CD8-positive, alpha-beta memory T cell (primary cell): ENCODE data around the gene CTDNEP1. TPM values are rescaled to one million over a fixed set of nuclear protein-coding genes. Genes with fewer than 3 reads are reported as not detected.

Source experiments
- CTCF ChIA-PET: fragments of 350-600 bp; sonication (Branson Sonifier 250); formaldehyde crosslinking; loops from one replicate; lab custom pipeline; 2021; ENCODE audit warnings: antibody characterized with exemption; lab: Charles Lee
- POLR2A ChIA-PET: fragments of 350-600 bp; sonication (Branson Sonifier 250); formaldehyde crosslinking; loops from one replicate; lab custom pipeline; 2021; ENCODE audit warnings: antibody characterized with exemption; lab: Charles Lee
- DNase-seq, 5 donors: peaks; one replicate each; pipeline versions ENCODE4 v3.0.0 to v3.0.0-alpha.2; 2020 to 2022; ENCODE audit warnings: mixed read lengths in 1 of 5
- H3K27ac ChIP-seq: one replicate; pipeline ENCODE4 v1.7.0; 2013; ENCODE audit warnings: low read depth, mild to moderate bottlenecking, low read length, moderate library complexity
- H3K27me3 ChIP-seq: 2 replicates; pipeline ENCODE4 v1.7.0; 2013; ENCODE audit warnings: low read length, mild to moderate bottlenecking; ENCODE audit not compliant: insufficient read depth, poor library complexity, severe bottlenecking
- H3K36me3 ChIP-seq: 2 replicates; pipeline ENCODE4 v1.7.0; 2013; ENCODE audit warnings: mild to moderate bottlenecking, low read length, moderate library complexity; ENCODE audit not compliant: insufficient read depth
- H3K4me1 ChIP-seq: 2 replicates; pipeline ENCODE4 v1.7.0; 2013; ENCODE audit warnings: mild to moderate bottlenecking, low read length, moderate library complexity; ENCODE audit not compliant: insufficient read depth
- H3K4me3 ChIP-seq: 2 replicates; pipeline ENCODE4 v1.7.0; 2013; ENCODE audit warnings: mild to moderate bottlenecking, low read length
- H3K9me3 ChIP-seq: 2 replicates; pipeline ENCODE4 v1.7.0; 2013; ENCODE audit warnings: mild to moderate bottlenecking, low read length
- H3K27ac Mint-ChIP-seq, 8 donors: one replicate each; pipeline ENCODE4 v1.8.0; 2020 to 2021; ENCODE audit warnings: mixed read lengths in 8 of 8, mild to moderate bottlenecking in 6 of 8, inconsistent platforms in 3 of 8, moderate library complexity in 3 of 8
- H3K27me3 Mint-ChIP-seq, 2 donors: one replicate each; pipeline ENCODE4 v1.8.0; 2020 to 2021; ENCODE audit warnings: mixed read lengths in 2 of 2, mild to moderate bottlenecking in 1 of 2, moderate library complexity in 1 of 2
- H3K36me3 Mint-ChIP-seq, 3 donors: one replicate each; pipeline ENCODE4 v1.8.0; 2020 to 2021; ENCODE audit warnings: mixed read lengths in 3 of 3, inconsistent platforms in 1 of 3, mild to moderate bottlenecking in 1 of 3
- H3K4me1 Mint-ChIP-seq, 3 donors: one replicate each; pipeline ENCODE4 v1.8.0; 2020 to 2021; ENCODE audit warnings: mixed read lengths in 3 of 3, inconsistent platforms in 1 of 3, mild to moderate bottlenecking in 1 of 3
- H3K4me3 Mint-ChIP-seq, 7 donors: one replicate each; pipeline ENCODE4 v1.8.0; 2020 to 2021; ENCODE audit warnings: mixed read lengths in 7 of 7, mild to moderate bottlenecking in 6 of 7, moderate library complexity in 4 of 7, inconsistent platforms in 2 of 7
- H3K9me3 Mint-ChIP-seq, 5 donors: one replicate each; pipeline ENCODE4 v1.8.0; 2020 to 2022; ENCODE audit warnings: mixed read lengths in 5 of 5, mild to moderate bottlenecking in 3 of 5, moderate library complexity in 2 of 5, inconsistent platforms in 1 of 5
- polyA plus RNA-seq: library from polyadenylated mRNA; unstranded; fragments of 300-500 nt; fragmentation: Illumina TruSeq; gene quantifications from one replicate; pipeline ENCODE4 v1.2.3, GENCODE V29; 2021
- total RNA-seq, 2 experiments: library from RNA; stranded (reverse); gene quantifications; one replicate each; pipeline ENCODE4 v1.2.3, GENCODE V29; 2021

CTDNEP1 gene
- total and polyA plus RNA-seq, 3 experiments from 2014 or later: 57.1 to 240 (median 224) TPM

DNA sequence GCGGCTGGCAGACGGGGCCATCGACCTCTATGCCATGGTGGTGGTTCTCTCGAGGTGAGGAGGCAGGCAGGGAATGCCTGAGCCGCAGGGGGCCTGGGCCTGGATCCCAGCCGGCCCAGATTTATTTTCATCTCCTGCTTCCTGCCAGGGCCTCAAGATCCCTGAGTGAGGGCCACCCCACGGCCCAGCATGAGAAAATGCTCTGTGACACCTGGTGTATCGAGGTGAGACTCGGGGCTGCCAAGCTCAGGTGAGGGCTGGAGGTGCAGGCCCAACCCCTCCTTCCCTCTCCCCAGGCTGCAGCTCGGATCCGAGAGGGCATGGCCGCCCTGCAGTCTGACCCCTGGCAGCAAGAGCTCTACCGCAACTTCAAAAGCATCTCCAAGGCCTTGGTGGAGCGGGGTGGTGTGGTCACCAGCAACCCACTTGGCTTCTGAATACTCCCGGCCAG, 26.8 kb downstream of the CTDNEP1 start:
- peak in 1 of 5 donors; percentile 41 for DNase-seq
- Mint-ChIP-seq H3K36me3 (peaks cover 0 to 84% (median 2%) of the 10 kb centered on the region in 3 donors), H3K27me3 (no peaks in the 10 kb centered on the region), H3K27ac (no peak overlapping the region), H3K9me3 (no peaks in the 10 kb centered on the region), H3K4me1 (peaks cover 15 to 24% (median 16%) of the 10 kb centered on the region in 3 donors), H3K4me3 (no peak overlapping the region)
- no peaks in the 10 kb centered on the region for H3K27me3 ChIP-seq
- H3K4me3 ChIP-seq: no peak overlapping the region
- CTCF ChIA-PET: no interaction called here
- peaks cover 15% of the 10 kb centered on the region for H3K4me1 ChIP-seq
- H3K27ac ChIP-seq: no peak overlapping the region
- H3K9me3 ChIP-seq: no peaks in the 10 kb centered on the region
- POLR2A ChIA-PET: no interaction called here
- H3K36me3 ChIP-seq: peaks cover 52% of the 10 kb centered on the region

DNA sequence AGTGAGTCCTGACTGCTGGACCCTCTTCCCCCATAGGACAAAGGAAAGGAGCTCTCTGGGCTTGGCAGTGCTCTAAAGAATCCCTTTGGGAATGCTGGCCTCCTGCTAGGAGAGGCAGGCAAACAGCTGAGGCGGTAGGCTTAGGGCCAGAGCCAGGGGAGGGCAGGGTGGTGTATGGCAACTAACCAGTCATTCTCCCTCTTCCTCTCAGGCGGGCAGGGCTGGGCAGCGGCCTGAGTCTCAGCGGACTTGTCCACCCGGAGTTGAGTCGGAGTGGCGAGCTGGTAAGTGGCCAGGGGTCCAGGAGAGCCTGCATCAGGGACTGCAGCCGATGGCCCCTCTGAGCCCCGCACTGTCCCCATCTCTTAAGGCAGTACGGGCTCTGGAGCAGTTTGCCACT, 27.4 kb downstream of the CTDNEP1 start:
- peaks cover 47% of the 10 kb centered on the region for H3K36me3 ChIP-seq
- H3K27ac ChIP-seq: no peak overlapping the region
- H3K4me1 ChIP-seq: peaks cover 20% of the 10 kb centered on the region
- no peaks in the 10 kb centered on the region for H3K27me3 ChIP-seq
- H3K27ac Mint-ChIP-seq: peak overlapping the region in 1 of 8 donors; percentile 1
- no peaks in the 10 kb centered on the region for H3K9me3 Mint-ChIP-seq
- peaks cover 0 to 79% (median 2%) of the 10 kb centered on the region in 3 donors for H3K36me3 Mint-ChIP-seq
- H3K4me3 Mint-ChIP-seq: no peak overlapping the region
- H3K4me3 ChIP-seq: no peak overlapping the region
- peaks cover 19 to 30% (median 21%) of the 10 kb centered on the region in 3 donors for H3K4me1 Mint-ChIP-seq
- H3K27me3 Mint-ChIP-seq: no peaks in the 10 kb centered on the region
- ChIA-PET POLR2A (interaction anchor here (1.1 kb wide), 1 partner anchor 10 kb away, joined by 3 read pairs; the partner anchor contains the start of gene DVL2), CTCF (no interaction called here)
- H3K9me3 ChIP-seq: no peaks in the 10 kb centered on the region
- no peak for DNase-seq

DNA sequence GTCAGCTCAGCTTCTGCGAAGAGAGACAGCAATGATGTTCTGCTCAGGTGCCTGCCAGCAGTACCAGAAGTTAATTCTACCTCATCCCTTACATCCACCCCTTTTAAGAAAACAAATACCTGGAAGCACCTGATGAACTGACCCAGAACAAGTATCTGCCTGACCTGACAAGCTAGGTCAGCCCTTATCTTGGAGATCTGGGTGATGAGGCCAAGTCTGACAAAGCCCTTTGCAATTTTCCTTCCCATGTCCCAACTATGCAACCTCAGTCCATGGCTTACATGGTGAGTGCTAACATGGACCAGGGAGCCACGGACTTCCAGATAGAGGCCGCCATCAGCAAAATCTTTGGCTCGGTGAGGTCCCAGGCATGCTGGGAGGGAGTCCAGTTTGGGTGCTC, 28.2 kb downstream of the CTDNEP1 start:
- Mint-ChIP-seq H3K27me3 (no peaks in the 10 kb centered on the region), H3K27ac (peak overlapping the region in 4 of 8 donors; percentile 5 to 92 (median 46)), H3K9me3 (no peaks in the 10 kb centered on the region), H3K4me3 (peak overlapping the region in 1 of 7 donors; percentile 58), H3K4me1 (peaks cover 21 to 38% (median 26%) of the 10 kb centered on the region in 3 donors), H3K36me3 (peaks cover 0 to 72% (median 2%) of the 10 kb centered on the region in 3 donors)
- CTCF ChIA-PET: no interaction called here
- POLR2A ChIA-PET: interaction anchor here (0.8 to 1.1 kb wide), 2 partner anchors 11 to 14 kb away, joined by 3 read pairs; partner anchors contain the start of gene DVL2
- DNase-seq: peak in 1 of 5 donors; percentile 30
- Histone ChIP-seq H3K4me1 (peaks cover 27% of the 10 kb centered on the region), H3K4me3 (no peak overlapping the region), H3K27ac (no peak overlapping the region), H3K9me3 (no peaks in the 10 kb centered on the region), H3K36me3 (peaks cover 39% of the 10 kb centered on the region), H3K27me3 (no peaks in the 10 kb centered on the region)

DNA sequence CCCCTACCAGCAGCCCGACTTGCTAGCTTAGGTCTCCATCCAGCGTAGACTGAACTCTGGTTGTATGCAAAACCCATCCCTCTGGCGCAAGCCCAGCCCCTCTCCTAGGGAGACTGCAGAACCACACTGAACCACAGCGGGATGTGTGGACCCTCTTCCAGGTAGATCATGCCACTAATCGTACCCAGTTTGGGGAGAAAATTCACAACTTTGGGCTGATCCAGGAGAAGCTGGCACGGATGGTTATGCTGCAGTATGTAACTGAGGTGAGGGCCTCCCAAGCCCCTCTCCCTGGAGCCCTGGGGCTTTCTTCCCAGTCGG, 28.6 kb downstream of the CTDNEP1 start:
- ChIA-PET POLR2A (interaction anchor here (0.8 to 1.1 kb wide), 2 partner anchors 11 to 14 kb away, joined by 3 read pairs; partner anchors contain the start of gene DVL2), CTCF (interaction anchor here (4.7 kb wide), 1 partner anchor 12 kb away, joined by 20 read pairs; the partner anchor contains the start of gene DVL2)
- Mint-ChIP-seq H3K27me3 (no peaks in the 10 kb centered on the region), H3K27ac (peak overlapping the region in 1 of 8 donors; percentile 47), H3K4me3 (peak overlapping the region in 1 of 7 donors; percentile 58), H3K4me1 (peaks cover 23 to 39% (median 27%) of the 10 kb centered on the region in 3 donors), H3K36me3 (peaks cover 0 to 67% (median 2%) of the 10 kb centered on the region in 3 donors), H3K9me3 (no peaks in the 10 kb centered on the region)
- DNase-seq: no peak
- peaks cover 32% of the 10 kb centered on the region for H3K4me1 ChIP-seq
- no peaks in the 10 kb centered on the region for H3K9me3 ChIP-seq
- H3K27ac ChIP-seq: no peak overlapping the region
- no peak overlapping the region for H3K4me3 ChIP-seq
- peaks cover 35% of the 10 kb centered on the region for H3K36me3 ChIP-seq
- no peaks in the 10 kb centered on the region for H3K27me3 ChIP-seq

DNA sequence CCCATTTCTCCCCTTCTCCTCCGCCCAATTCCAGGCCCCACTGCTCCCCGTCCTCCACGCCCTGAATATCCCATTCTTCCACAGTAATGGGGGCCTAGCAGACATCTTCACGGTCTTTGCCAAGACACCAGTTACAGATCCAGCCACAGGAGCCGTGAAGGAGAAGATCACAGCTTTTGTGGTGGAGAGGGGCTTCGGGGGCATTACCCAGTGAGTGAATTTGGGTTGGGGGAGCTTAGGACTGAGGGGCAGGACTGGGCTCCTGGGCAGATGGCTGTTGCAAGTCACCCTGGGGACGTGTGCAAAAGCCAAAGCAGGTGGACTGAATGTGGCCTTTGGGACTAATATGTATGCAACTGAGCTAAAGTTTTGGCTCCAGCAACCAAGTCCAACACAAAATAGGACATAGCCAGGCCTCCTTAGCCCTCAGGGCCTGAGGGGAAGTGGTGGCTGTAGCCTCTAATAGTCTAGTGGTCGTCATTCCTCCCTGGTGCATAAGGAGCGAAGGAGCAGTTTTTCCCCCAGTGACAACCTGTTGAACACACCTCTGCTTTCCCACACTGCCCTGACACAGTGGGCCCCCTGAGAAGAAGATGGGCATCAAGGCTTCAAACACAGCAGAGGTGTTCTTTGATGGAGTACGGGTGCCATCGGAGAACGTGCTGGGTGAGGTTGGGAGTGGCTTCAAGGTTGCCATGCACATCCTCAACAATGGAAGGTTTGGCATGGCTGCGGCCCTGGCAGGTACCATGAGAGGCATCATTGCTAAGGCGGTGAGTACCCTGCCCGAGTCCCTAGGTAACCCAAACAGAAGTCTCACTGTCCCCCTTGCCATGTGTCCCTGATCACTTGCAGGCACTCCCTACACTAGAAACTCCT, 29.2 kb downstream of the CTDNEP1 start:
- Histone ChIP-seq H3K27ac (no peak overlapping the region), H3K4me1 (peaks cover 36% of the 10 kb centered on the region), H3K36me3 (peaks cover 32% of the 10 kb centered on the region), H3K4me3 (no peak overlapping the region), H3K27me3 (no peaks in the 10 kb centered on the region), H3K9me3 (no peaks in the 10 kb centered on the region)
- H3K4me1 Mint-ChIP-seq: peaks cover 26 to 43% (median 30%) of the 10 kb centered on the region in 3 donors
- H3K9me3 Mint-ChIP-seq: no peaks in the 10 kb centered on the region
- peak in 1 of 5 donors; percentile 39 for DNase-seq
- POLR2A ChIA-PET: interaction anchor here (2.1 kb wide), 1 partner anchor 20 kb away, joined by 13 read pairs; the partner anchor contains the start of gene GABARAP
- H3K27ac Mint-ChIP-seq: peak overlapping the region in 5 of 8 donors; percentile 17 to 97 (median 66)
- H3K27me3 Mint-ChIP-seq: no peaks in the 10 kb centered on the region
- peak overlapping the region in 2 of 7 donors; percentile 44 to 58 for H3K4me3 Mint-ChIP-seq
- CTCF ChIA-PET: interaction anchor here (1.0 to 4.7 kb wide), 2 partner anchors 13 to 74 kb away, joined by 5 to 20 read pairs; partner anchors contain the start of gene DVL2
- H3K36me3 Mint-ChIP-seq: peaks cover 0 to 63% (median 2%) of the 10 kb centered on the region in 3 donors

DNA sequence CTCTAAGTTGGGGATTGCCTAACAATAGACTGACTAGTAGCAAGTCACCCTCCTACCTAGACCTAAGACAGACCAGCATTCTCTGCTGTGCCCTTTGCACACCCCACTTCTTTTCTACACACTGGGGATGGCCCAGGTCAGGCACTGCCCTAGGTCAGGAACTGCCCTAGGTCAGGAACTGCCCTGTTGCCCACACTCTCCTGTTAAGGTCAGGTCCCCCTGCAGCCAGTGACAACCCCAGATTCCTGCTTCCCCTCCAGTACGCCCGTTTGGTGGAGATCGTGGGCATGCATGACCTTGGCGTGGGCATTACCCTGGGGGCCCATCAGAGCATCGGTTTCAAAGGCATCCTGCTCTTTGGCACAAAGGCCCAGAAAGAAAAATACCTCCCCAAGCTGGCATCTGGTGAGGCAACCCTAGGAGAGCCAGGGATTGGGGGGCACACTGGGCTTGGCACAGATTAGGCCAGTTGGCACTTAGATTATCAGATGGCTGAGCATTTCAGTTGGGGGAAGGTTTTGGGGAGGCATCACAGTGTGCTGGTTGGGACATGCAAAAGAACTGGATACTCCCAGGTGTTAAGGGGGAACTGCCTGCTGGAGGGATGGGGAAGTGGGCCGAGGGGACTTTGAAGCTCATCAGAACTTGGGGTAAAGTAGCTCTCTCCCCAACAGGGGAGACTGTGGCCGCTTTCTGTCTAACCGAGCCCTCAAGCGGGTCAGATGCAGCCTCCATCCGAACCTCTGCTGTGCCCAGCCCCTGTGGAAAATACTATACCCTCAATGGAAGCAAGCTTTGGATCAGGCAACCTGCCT, 30.0 kb downstream of the CTDNEP1 start:
- ChIA-PET POLR2A (interaction anchor here (1.0 to 3.1 kb wide), 4 partner anchors 13 to 21 kb away, joined by 5 to 31 read pairs (median 10); partner anchors contain the start of genes DVL2, GABARAP and PHF23), CTCF (interaction anchor here (0.8 to 4.7 kb wide), 9 partner anchors 13 to 339 kb away, joined by 3 to 23 read pairs (median 5); partner anchors contain the start of genes DVL2 and SLC2A4)
- Mint-ChIP-seq H3K9me3 (no peaks in the 10 kb centered on the region), H3K4me3 (peak overlapping the region; percentile 74 to 96 (median 93)), H3K4me1 (peaks cover 28 to 47% (median 34%) of the 10 kb centered on the region in 3 donors), H3K27ac (peak overlapping the region in 7 of 8 donors; percentile 81 to 98 (median 93)), H3K27me3 (no peaks in the 10 kb centered on the region), H3K36me3 (peaks cover 0 to 55% (median 2%) of the 10 kb centered on the region in 3 donors)
- Histone ChIP-seq H3K4me1 (peaks cover 42% of the 10 kb centered on the region), H3K4me3 (no peak overlapping the region), H3K9me3 (no peaks in the 10 kb centered on the region), H3K36me3 (peaks cover 25% of the 10 kb centered on the region), H3K27ac (no peak overlapping the region), H3K27me3 (no peaks in the 10 kb centered on the region)
- no peak for DNase-seq

DNA sequence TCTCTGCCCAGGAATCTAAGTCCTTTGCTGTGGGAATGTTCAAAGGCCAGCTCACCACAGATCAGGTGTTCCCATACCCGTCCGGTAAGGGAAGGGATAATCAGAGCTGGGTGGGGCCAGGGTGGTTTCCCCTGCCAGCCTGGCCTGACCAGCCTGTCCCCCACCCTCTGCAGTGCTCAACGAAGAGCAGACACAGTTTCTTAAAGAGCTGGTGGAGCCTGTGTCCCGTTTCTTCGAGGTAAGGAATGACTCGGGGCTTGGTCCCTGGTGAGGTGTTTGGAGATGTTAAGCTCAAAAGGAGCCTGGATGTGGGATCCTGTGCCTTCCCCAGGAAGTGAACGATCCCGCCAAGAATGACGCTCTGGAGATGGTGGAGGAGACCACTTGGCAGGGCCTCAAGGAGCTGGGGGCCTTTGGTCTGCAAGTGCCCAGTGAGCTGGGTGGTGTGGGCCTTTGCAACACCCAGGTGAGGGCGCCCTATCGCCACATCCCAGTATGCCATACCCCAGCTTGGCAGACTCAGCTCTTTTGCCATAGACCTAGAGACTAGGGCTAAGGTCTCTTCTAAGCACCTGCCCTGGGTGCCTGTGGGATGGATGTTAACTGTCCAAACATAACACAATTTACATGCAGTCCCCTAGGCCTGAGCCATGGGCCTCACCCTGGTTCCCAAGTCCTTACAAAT, 30.8 kb downstream of the CTDNEP1 start:
- Mint-ChIP-seq H3K27ac (peak overlapping the region; percentile 81 to 98 (median 94)), H3K36me3 (peaks cover 0 to 49% (median 2%) of the 10 kb centered on the region in 3 donors), H3K4me3 (peak overlapping the region; percentile 74 to 96 (median 93)), H3K9me3 (no peaks in the 10 kb centered on the region), H3K27me3 (no peaks in the 10 kb centered on the region), H3K4me1 (peaks cover 33 to 55% (median 41%) of the 10 kb centered on the region in 3 donors)
- Histone ChIP-seq H3K9me3 (no peaks in the 10 kb centered on the region), H3K4me3 (peak overlapping the region; percentile 67), H3K27me3 (no peaks in the 10 kb centered on the region), H3K27ac (peak overlapping the region; percentile 70), H3K4me1 (peaks cover 49% of the 10 kb centered on the region), H3K36me3 (peaks cover 25% of the 10 kb centered on the region)
- DNase-seq: peak; percentile 21 to 72 (median 42)
- CTCF ChIA-PET: interaction anchor here (0.6 to 4.7 kb wide), 9 partner anchors 14 to 340 kb away, joined by 3 to 23 read pairs (median 5); partner anchors contain the start of genes DVL2 and SLC2A4
- POLR2A ChIA-PET: interaction anchor here (1.0 to 3.1 kb wide), 6 partner anchors 14 to 465 kb away, joined by 3 to 31 read pairs (median 6); partner anchors contain the start of genes DVL2, GABARAP and PHF23
